NCI-H526 (cell line): ENCODE data around the gene TXNDC15.
"Not testable (repeated sequence)": the region's sequence is repeated elsewhere in the genome, so short reads cannot be mapped to it uniquely, and the experiment has no call there.

Source experiments
- DNase-seq, 2 experiments: peaks; one replicate each; lab custom pipeline; 2025; lab: John Stamatoyannopoulos, UW

Gene TXNDC15

DNA sequence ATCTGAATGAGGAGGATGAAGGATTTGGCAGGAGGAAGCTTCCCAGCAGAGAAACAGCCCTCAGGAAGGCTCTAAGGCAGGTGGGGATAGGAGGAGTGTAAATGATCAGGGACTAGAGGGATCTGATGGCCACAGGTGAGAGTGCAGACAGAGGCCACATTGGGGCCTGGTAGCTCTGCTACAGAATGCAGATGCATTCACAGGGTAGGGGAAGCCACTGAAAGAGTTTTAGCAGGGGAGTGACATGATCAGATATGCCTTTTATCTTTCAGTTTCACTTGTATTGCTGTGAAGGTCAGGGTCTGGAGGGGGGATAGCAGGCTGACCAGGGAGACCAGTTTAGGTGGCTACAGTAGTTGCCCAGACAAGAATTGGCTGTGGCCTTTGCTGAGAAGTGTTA, 3.0 kb downstream of the TXNDC15 start:
- no peak for DNase-seq

DNA sequence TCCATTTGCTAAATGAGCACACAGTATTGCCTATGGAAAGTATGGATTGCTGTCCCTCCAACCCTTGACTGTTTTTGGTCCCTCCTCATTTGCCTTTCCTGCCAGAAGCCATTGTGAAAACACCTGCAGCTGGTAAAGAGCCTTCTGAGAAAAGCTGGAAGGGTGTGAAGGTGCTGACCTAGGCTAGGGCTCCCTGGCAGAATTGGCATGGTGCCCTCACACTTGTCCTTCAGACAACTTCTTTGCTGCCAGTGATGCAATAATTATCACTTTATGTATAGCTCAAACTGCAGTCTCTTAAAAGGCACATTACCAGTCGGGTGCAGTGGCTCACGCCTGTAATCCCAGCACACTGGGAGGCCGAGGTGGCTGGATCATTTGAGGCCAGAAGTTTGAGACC, 4.2 kb downstream of the TXNDC15 start:
- no peak for DNase-seq

DNA sequence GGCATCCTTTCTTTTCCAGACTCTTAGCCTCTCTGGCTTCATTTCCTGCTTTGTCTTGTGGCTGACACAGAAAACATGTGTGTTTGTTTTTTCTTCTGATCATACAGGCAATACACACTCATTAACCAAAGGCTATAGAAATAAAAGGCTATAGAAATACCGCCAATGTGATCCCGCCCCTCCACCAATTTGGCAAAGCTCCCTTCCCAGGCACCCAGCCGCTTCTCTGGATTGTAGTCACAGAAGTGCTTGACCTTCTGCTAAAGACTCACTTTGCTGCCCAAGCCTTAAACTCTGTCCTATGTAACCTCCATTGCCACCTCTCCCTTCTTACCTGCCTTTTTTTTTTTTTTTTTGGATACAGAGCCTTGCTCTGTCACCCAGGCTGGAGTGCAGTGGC, 5.3 kb downstream of the TXNDC15 start:
- DNase-seq = no peak

GRCh38 chr5:134880937-134881336, 6.8 kb downstream of the TXNDC15 start:
- DNase-seq = not testable (repeated sequence)

DNA sequence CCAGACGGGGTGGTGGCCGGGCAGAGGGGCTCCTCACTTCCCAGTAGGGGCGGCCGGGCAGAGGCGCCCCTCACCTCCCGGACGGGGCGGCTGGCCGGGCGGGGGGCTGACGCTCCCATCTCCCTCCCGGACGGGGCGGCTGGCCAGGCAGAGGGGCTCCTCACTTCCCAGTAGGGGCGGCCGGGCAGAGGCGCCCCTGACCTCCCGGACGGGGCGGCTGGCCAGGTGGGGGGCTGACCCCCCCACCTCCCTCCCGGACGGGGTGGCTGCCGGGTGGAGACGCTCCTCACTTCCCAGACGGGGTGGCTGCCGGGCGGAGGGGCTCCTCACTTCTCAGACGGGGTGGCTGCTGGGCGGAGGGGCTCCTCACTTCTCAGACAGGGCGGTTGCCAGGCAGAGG, 7.5 kb downstream of the TXNDC15 start:
- not testable (repeated sequence) for DNase-seq

DNA sequence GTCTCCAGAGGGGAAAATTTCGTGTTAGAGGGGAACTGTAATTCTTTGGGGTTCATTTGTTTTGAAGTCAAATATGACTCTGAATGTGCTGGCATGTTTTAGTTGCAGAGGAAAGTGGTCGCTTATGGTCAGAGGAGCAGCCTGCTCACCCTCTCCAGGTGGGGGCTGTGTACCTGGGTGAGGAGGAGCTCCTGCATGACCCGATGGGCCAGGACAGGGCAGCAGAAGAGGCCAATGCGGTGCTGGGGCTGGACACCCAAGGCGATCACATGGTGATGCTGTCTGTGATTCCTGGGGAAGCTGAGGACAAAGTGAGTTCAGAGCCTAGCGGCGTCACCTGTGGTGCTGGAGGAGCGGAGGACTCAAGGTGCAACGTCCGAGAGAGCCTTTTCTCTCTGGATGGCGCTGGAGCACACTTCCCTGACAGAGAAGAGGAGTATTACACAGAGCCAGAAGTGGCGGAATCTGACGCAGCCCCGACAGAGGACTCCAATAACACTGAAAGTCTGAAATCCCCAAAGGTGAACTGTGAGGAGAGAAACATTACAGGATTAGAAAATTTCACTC, 13.5 kb downstream of the TXNDC15 start:
- no peak for DNase-seq

DNA sequence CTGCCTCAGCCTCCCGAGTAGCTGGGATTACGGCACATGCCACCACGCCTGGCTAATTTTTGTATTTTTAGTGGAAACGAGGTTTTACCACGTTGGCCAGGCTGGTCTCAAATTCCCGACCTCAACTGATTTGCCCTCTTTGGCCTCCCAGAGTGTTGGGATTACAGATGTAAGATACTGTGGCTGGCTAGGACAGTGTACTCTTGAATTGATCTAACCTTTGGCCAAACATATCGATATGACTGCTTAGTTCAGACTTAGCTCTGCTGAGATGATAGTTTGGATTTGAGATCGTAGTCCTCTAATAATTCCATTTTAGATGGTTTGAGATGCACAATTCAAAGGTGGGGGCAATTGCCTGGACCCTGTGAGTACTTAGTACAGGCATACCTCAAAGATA, 15.2 kb downstream of the TXNDC15 start:
- DNase-seq = no peak

- DNase-seq = no peak
Measured at GRCh38 chr5:134891473-134891872, 17.3 kb downstream of the TXNDC15 start.

GRCh38 chr5:134892282-134892681, 18.1 kb downstream of the TXNDC15 start:
- DNase-seq = no peak

DNA sequence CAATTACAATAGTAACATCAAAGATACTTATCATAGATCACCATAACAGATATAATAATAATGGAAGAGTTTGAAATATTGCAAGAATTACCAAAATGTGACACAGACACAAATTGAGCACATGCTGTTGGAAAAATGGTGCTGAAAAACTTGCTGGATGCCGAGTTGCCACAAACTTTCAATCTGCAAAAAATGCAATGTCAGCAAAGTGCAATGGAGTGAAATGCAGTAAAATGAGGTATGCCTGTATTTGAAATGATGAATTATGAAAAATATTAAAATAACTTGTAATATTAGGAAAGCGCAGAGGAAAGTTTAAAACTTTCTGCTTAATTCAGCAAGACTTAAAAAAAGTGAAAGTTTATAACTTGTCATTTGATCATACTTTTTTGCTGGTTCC, 18.8 kb downstream of the TXNDC15 start:
- no peak for DNase-seq

DNA sequence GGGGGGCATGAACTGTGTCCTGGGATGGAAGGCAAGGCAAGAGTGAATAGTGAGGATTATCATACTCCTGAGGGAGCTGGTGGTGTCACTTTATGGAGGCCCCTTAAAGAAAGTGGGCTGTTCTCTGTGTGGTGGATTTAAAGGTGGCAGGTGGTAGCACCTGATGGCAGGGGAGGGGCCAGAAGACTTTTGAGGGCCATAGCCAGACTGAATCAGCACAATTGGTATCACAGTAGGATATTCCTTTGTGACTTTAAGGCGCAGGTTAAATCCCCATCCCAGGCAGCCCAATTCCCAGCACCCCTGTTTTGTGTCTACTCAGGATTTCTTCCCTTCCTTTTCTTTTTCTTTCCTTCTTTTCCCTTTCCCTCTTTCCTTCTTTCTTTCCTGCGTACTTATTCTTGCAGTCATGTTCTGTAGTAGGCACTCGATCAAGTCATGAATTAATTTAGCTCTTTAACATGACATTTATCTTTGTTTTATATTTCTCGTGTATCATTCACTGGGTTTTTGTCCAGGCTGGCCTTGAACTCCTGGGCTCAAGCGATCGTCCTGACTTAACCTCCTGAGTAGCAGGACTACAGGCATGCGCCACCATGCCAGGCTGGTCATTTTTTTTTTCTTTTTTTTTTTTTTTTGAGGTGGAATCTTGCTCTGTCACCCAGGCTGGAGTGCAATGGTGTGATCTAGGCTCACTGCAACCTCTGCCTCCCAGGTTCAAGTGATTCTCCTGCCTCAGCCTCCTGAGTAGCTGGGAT, 19.8 kb downstream of the TXNDC15 start:
- no peak for DNase-seq

GRCh38 chr5:134902071-134902801, 28.1 kb downstream of the TXNDC15 start:
- DNase-seq = no peak

- DNase-seq = peak; percentile 47 to 92
Measured at GRCh38 chr5:134904610-134905245, 30.6 kb downstream of the TXNDC15 start, which contains the start of gene PCBD2. TSS of gene PCBD2 (plus strand) at chr5:134905131. CDS start at chr5:134905140, 9 bp downstream.

GRCh38 chr5:134905246-134905996, 31.2 kb downstream of the TXNDC15 start:
- peak; percentile 66 to 74 for DNase-seq

- DNase-seq = no peak
Measured at GRCh38 chr5:134906811-134907210, 32.6 kb downstream of the TXNDC15 start.

DNA sequence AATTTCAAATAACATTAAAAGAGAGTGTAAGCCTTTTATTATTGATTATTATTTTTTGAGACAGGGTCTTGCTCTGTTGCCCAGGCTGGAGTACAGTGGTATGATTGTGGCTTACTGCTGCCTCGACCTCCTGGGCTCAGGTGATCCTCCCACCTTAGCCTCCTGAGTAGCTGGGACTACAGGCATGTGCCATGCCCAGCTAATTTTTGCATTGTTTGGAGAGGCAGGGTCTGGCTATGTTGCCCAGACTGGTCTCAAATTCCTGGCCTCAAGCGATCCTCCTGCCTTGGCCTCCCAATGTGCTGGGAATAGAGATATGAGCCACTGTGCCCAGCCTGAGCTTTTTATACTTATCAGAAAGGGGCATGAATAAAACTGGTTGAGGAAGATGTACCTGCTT, 36.6 kb downstream of the TXNDC15 start:
- not testable (repeated sequence) for DNase-seq

GRCh38 chr5:134911285-134912206, 37.4 kb downstream of the TXNDC15 start:
- DNase-seq = no peak

DNA sequence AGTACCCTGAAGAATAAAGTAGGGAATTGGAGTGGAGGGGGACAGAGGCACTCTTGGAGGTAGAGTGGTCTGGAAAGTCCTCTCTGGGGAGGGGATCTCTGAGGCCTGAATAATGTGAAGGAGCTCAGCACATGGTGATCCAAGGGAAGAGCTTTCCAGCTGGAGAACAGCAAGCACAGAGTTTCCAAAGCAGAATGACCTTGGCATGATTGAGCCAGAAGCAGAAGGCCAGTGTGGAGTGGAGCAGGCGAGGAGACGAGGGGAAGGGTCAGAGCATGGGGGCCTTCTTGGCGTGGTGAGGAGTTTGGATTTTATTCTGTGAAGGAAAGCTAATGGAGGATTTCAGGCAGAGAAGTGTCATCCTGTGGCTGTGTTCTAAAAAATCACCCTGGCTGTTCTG, 39.1 kb downstream of the TXNDC15 start:
- DNase-seq = no peak

- DNase-seq = no peak
Measured at GRCh38 chr5:134913795-134914194, 39.6 kb downstream of the TXNDC15 start.

- peak in 1 of 2 experiments; percentile 13 for DNase-seq
Measured at GRCh38 chr5:134917070-134917815, 43.1 kb downstream of the TXNDC15 start.
